HepG2 (cell line): ENCODE results near the gene MLC1. TPM values are rescaled to one million over a fixed set of nuclear protein-coding genes. Genes with fewer than 3 reads are reported as not detected.

Experiments used
- ATAC-seq: fragments of 200-7000 bp; cut with Tn5 transposase; 3 replicates; pipeline ENCODE4 v1.9.1; 2020; ENCODE audit warnings: mild to moderate bottlenecking, moderate library complexity
- BruUV-seq: library from RNA; stranded (reverse); fragments of 400-500 nt; replicated peaks from 2 replicates; lab custom pipeline; 2021; lab: Mats Ljungman, UMichigan
- CTCF ChIA-PET: fragments of 300-600 bp; formaldehyde crosslinking; extraction: SDS; loops from one replicate; lab custom pipeline; 2021; ENCODE audit warnings: low total read pairs, inconsistent platforms, low intra/inter-chr PET ratio; lab: Yijun Ruan, JAX
- POLR2A ChIA-PET: fragments of 350-600 bp; sonication (Branson Sonifier 250); formaldehyde crosslinking; loops from one replicate; lab custom pipeline; 2020; ENCODE audit warnings: antibody characterized with exemption, inconsistent platforms; lab: Yijun Ruan, JAX
- DNase-seq: peaks from one replicate; pipeline ENCODE4 v3.0.0-alpha.2; 2015; ENCODE audit warnings: low spot score
- FAIRE-seq: peaks from 3 replicates; lab custom pipeline; 2011; peaks lifted over from hg19 to GRCh38; lab: Jason Lieb, UNC
- H2AFZ ChIP-seq: one replicate; pipeline ENCODE4 v1.6.1; 2011; ENCODE audit warnings: low read length, inconsistent platforms
- H3K27ac ChIP-seq: fragments of 300-600 bp; 3 replicates; pipeline ENCODE4 v1.8.0; 2011; ENCODE audit warnings: mixed run types, mild to moderate bottlenecking, mixed read lengths, low read length, inconsistent platforms; ENCODE audit not compliant: insufficient read depth; ENCODE audit errors: extremely low read length
- H3K27me3 ChIP-seq, 2 experiments: fragments of 200-600 bp in 1 of 2; 2 replicates in 1 of 2; 3 replicates in 1 of 2; pipeline versions ENCODE4 v1.6.0 to v1.8.0; 2011; ENCODE audit warnings: low read length in 2 of 2, mild to moderate bottlenecking in 2 of 2, moderate library complexity in 2 of 2, inconsistent platforms in 1 of 2; ENCODE audit not compliant: insufficient read depth in 2 of 2, control insufficient read depth in 1 of 2
- H3K36me3 ChIP-seq, 2 experiments: fragments of 200-600 bp in 1 of 2; replicated peaks in 1 of 2; 2 replicates in 1 of 2; 3 replicates in 1 of 2; pipeline versions ENCODE4 v1.5.1 to v1.8.0; 2011; ENCODE audit warnings: low read length in 2 of 2, inconsistent platforms in 1 of 2; ENCODE audit not compliant: insufficient read depth in 2 of 2, control insufficient read depth in 1 of 2
- H3K4me1 ChIP-seq: 2 replicates; pipeline ENCODE4 v1.5.1; 2012; ENCODE audit warnings: low read length, inconsistent platforms; ENCODE audit not compliant: insufficient read depth
- H3K4me2 ChIP-seq: 2 replicates; pipeline ENCODE4 v1.6.0; 2011; ENCODE audit warnings: low read depth, low read length, inconsistent platforms
- H3K4me3 ChIP-seq, 3 experiments: fragments of 200-600 bp in 1 of 3; sonication (generic), shearing (Covaris generic) in 1 of 3; replicated peaks in 1 of 3; 2 replicates each; pipeline ENCODE4 v1.5.1; 2011 to 2016; ENCODE audit warnings: low read length in 3 of 3, inconsistent platforms in 2 of 3, low read depth in 2 of 3, mild to moderate bottlenecking in 2 of 3, control low read depth in 1 of 3, mixed read lengths in 1 of 3; ENCODE audit not compliant: insufficient read depth in 1 of 3
- H3K79me2 ChIP-seq: one replicate; pipeline ENCODE4 v1.6.1; 2011; ENCODE audit warnings: low read length, inconsistent platforms; ENCODE audit not compliant: insufficient read depth
- H3K9ac ChIP-seq: 2 replicates; pipeline ENCODE4 v1.6.0; 2011; ENCODE audit warnings: mild to moderate bottlenecking, low read depth, low read length, inconsistent platforms; ENCODE audit not compliant: insufficient read depth
- H3K9me3 ChIP-seq: 2 replicates; pipeline ENCODE4 v1.5.1; 2012; ENCODE audit warnings: mild to moderate bottlenecking, low read length
- H4K20me1 ChIP-seq: 2 replicates; pipeline ENCODE4 v1.6.0; 2011; ENCODE audit warnings: inconsistent platforms, mild to moderate bottlenecking, low read length, moderate library complexity; ENCODE audit not compliant: insufficient read depth
- CC2D1A ChIP-seq: sonication (generic); formaldehyde crosslinking; IDR thresholded peaks from 2 replicates; pipeline ENCODE4 v1.8.1; 2023; ENCODE audit warnings: mild to moderate bottlenecking, missing genetic modification reagents
- FOSL2 ChIP-seq: sonication (generic); formaldehyde crosslinking; IDR thresholded peaks from 2 replicates; pipeline ENCODE4 v1.4.0; 2020; ENCODE audit warnings: missing genetic modification reagents
- IKZF4 ChIP-seq: sonication (generic); formaldehyde crosslinking; IDR thresholded peaks from 2 replicates; pipeline ENCODE4 v1.5.1; 2020; ENCODE audit warnings: borderline replicate concordance, mild to moderate bottlenecking, low read depth, missing genetic modification reagents; ENCODE audit errors: not compliant biosample characterization
- KDM3A ChIP-seq: IDR thresholded peaks from 2 replicates; pipeline ENCODE4 v1.6.1; 2018; ENCODE audit warnings: low read depth, missing compliant biosample characterization
- MED1 ChIP-seq: sonication (generic); formaldehyde crosslinking; IDR thresholded peaks from 2 replicates; pipeline ENCODE4 v1.4.0; 2020; ENCODE audit warnings: missing genetic modification reagents
- RXRB ChIP-seq: IDR thresholded peaks from 2 replicates; pipeline ENCODE4 v1.6.1; 2016; ENCODE audit warnings: borderline replicate concordance, missing genetic modification reagents, missing compliant biosample characterization
- ZNF550 ChIP-seq: sonication (generic); formaldehyde crosslinking; IDR thresholded peaks from 2 replicates; pipeline ENCODE4 v1.4.0; 2020; ENCODE audit warnings: mild to moderate bottlenecking, missing genetic modification reagents, borderline replicate concordance
- WGBS: methylation state at CpG from one replicate; pipeline ENCODE4 v1.1.6; 2017; ENCODE audit warnings: low lambda C conversion rate; 5-methylcytosine and 5-hydroxymethylcytosine counted together
- in situ Hi-C: cut with HindIII; loops from 2 replicates; pipeline ENCODE4 v1.10.0; 2017; ENCODE audit warnings: low pct_unique_long_range_greater_than_20kb; ENCODE audit not compliant: extremely low pct_ligation_motif_present
- intact Hi-C: fragments of 100-400 bp; cut with micrococcal nuclease; formaldehyde crosslinking; loops from one replicate; pipeline ENCODE4 v1.10.0; 2022; ENCODE audit not compliant: unreplicated experiment
- polyA plus RNA-seq, 8 experiments: library from polyadenylated mRNA; depleted of rRNA in 3 of 8; stranded (reverse) in 7 of 8; unstranded in 1 of 8; fragments of >200 nt; fragmentation: Illumina TruSeq in 4 of 8; extraction: Trizol in 4 of 8; gene quantifications; 2 replicates each; pipeline versions ENCODE4 v1.2.1 to v1.2.3, GENCODE V29; 2011 to 2016; ENCODE audit warnings: low read depth in 4 of 8, missing spikeins in 1 of 8, mixed read lengths in 1 of 8; ENCODE audit not compliant: insufficient read depth in 1 of 8
- total RNA-seq, 5 experiments: library from RNA; depleted of rRNA; stranded (reverse); fragments of >200 nt; fragmentation: Illumina TruSeq; extraction: Trizol; gene quantifications; 2 replicates each; pipeline ENCODE4 v1.2.3, GENCODE V29; 2016; ENCODE audit warnings: low read depth in 1 of 5
- TF ChIP-seq, protein P1 (sequence below): IDR thresholded peaks from 2 replicates; pipeline ENCODE4 v1.6.1; 2016; ENCODE audit warnings: mild to moderate bottlenecking, missing biosample characterization, missing genetic modification reagents
- TF ChIP-seq, protein P2 (sequence below): sonication (generic); formaldehyde crosslinking; IDR thresholded peaks from 2 replicates; pipeline ENCODE4 v1.4.0; 2020; ENCODE audit warnings: missing genetic modification reagents, mild to moderate bottlenecking, borderline replicate concordance
- TF ChIP-seq, protein P3 (sequence below), 2 experiments: sonication (generic) in 1 of 2; formaldehyde crosslinking in 1 of 2; IDR thresholded peaks; 2 replicates each; pipeline versions ENCODE4 v1.4.0 to v1.6.1; 2018 to 2020; ENCODE audit warnings: missing genetic modification reagents in 2 of 2, borderline replicate concordance in 1 of 2, low read depth in 1 of 2, mild to moderate bottlenecking in 1 of 2, missing biosample characterization in 1 of 2
- TF ChIP-seq, protein P4 (sequence below): sonication (generic); formaldehyde crosslinking; IDR thresholded peaks from 2 replicates; pipeline ENCODE4 v1.8.0; 2022; ENCODE audit warnings: missing genetic modification reagents, mild to moderate bottlenecking, borderline replicate concordance

The MLC1 gene
- total and polyA plus RNA-seq, 2 of the 13 experiments (the other 11 are each of a cell fraction or from before 2014, with no cell fraction given) = not detected

DNA sequence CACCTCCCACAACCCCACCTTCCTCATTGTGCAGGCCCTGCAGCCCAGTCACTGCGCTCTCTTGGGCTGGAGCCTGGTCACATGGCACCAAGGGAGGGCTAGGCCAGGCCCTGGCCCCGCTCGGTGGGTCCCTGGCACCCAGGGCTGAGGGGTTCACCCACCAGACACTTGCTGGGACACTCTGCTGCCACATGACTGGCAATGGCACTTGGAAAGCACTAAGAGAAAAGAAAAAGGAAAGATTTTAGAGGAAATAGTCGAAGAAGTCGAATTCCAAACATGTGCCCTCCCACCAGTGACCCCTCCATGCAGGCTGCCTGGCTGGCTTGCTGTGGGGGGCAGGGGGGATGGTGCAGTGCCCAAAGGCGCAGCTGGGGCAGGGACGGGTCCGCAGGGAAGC, 14.9 kb downstream of the MLC1 start:
- Histone ChIP-seq H3K79me2 (no peaks in the 10 kb centered on the region), H3K4me3 (no peak overlapping the region), H3K27me3 (peaks cover 3 to 11% of the 10 kb centered on the region in 2 experiments; a peak in 4 of 5 replicates), H2AFZ (no peak overlapping the region), H3K4me1 (no peaks in the 10 kb centered on the region), H3K9me3 (no peaks in the 10 kb centered on the region), H3K9ac (no peak overlapping the region), H3K4me2 (no peak overlapping the region), H3K27ac (no peak overlapping the region), H4K20me1 (no peaks in the 10 kb centered on the region), H3K36me3 (no peaks in the 10 kb centered on the region)
- in situ Hi-C loops = no loop called here
- no peak for TF ChIP-seq KDM3A (CRISPR knock-in tag)
- no peak for TF ChIP-seq RXRB (CRISPR knock-in tag)
- TF ChIP-seq, protein P1, sequence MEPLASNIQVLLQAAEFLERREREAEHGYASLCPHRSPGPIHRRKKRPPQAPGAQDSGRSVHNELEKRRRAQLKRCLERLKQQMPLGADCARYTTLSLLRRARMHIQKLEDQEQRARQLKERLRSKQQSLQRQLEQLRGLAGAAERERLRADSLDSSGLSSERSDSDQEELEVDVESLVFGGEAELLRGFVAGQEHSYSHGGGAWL (CRISPR knock-in tag) = no peak
- TF ChIP-seq, protein P2, sequence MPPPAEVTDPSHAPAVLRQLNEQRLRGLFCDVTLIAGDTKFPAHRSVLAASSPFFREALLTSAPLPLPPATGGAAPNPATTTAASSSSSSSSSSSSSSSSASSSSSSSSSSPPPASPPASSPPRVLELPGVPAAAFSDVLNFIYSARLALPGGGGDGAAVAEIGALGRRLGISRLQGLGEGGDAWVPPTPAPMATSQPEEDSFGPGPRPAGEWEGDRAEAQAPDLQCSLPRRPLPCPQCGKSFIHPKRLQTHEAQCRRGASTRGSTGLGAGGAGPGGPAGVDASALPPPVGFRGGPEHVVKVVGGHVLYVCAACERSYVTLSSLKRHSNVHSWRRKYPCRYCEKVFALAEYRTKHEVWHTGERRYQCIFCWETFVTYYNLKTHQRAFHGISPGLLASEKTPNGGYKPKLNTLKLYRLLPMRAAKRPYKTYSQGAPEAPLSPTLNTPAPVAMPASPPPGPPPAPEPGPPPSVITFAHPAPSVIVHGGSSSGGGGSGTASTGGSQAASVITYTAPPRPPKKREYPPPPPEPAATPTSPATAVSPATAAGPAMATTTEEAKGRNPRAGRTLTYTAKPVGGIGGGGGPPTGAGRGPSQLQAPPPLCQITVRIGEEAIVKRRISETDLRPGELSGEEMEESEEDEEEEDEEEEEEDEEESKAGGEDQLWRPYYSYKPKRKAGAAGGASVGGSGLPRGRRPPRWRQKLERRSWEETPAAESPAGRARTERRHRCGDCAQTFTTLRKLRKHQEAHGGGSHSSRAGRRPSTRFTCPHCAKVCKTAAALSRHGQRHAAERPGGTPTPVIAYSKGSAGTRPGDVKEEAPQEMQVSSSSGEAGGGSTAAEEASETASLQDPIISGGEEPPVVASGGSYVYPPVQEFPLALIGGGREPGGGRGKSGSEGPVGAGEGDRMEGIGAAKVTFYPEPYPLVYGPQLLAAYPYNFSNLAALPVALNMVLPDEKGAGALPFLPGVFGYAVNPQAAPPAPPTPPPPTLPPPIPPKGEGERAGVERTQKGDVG (CRISPR knock-in tag) = no peak
- POLR2A ChIA-PET = no interaction called here
- no TSS peak for BruUV-seq
- no peak for ATAC-seq
- CTCF ChIA-PET = no interaction called here
- FAIRE-seq = no peak
- no peak for DNase-seq
- intact Hi-C loops = no loop called here
- 32% methylated on average over 8 of the region's 8 CpGs for WGBS

DNA sequence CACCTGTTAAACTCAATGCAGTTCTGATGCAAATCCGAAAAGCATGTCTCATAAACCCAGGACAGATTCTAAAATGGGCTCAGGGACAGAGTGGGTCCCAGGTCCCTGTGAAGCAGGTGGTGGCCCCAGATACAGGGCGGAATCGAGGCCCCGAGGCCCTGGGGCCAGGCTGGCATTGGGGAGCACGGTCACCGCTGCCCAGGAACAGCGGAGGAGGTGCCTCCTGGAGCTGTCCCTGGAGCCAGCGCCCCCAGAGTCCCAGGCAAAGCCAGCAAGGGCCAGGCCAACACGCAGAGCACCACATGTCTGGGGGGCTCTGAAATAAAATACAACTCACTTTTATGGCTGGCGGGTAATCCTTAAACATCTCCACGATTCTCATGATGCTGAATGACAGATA, 17.1 kb downstream of the MLC1 start:
- no peak for FAIRE-seq
- Histone ChIP-seq H3K79me2 (no peaks in the 10 kb centered on the region), H3K9me3 (no peaks in the 10 kb centered on the region), H3K9ac (no peak overlapping the region), H3K4me2 (no peak overlapping the region), H3K4me3 (no peak overlapping the region), H3K27me3 (peaks cover 2 to 19% of the 10 kb centered on the region in 2 experiments; a peak in 4 of 5 replicates), H3K36me3 (no peaks in the 10 kb centered on the region), H4K20me1 (no peaks in the 10 kb centered on the region), H3K27ac (no peak overlapping the region), H3K4me1 (no peaks in the 10 kb centered on the region), H2AFZ (no peak overlapping the region)
- no TSS peak for BruUV-seq
- ChIA-PET POLR2A (no interaction called here), CTCF (no interaction called here)
- DNase-seq = no peak
- ATAC-seq = no peak
- in situ Hi-C loops (no loop called here), intact Hi-C loops (no loop called here)
- TF ChIP-seq FOSL2 (CRISPR knock-in tag) (no peak), MED1 (CRISPR knock-in tag) (no peak), ZNF550 (CRISPR knock-in tag) (no peak), CC2D1A (CRISPR knock-in tag) (no peak), IKZF4 (no peak)
- TF ChIP-seq, protein P3, sequence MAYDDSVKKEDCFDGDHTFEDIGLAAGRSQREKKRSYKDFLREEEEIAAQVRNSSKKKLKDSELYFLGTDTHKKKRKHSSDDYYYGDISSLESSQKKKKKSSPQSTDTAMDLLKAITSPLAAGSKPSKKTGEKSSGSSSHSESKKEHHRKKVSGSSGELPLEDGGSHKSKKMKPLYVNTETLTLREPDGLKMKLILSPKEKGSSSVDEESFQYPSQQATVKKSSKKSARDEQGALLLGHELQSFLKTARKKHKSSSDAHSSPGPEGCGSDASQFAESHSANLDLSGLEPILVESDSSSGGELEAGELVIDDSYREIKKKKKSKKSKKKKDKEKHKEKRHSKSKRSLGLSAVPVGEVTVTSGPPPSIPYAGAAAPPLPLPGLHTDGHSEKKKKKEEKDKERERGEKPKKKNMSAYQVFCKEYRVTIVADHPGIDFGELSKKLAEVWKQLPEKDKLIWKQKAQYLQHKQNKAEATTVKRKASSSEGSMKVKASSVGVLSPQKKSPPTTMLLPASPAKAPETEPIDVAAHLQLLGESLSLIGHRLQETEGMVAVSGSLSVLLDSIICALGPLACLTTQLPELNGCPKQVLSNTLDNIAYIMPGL (CRISPR knock-in tag; IDR thresholded peaks at IDR 0.05; ENCODE audit: borderline replicate concordance in 1 of 2, low read depth in 1 of 2) = no peak
- TF ChIP-seq, protein P4, sequence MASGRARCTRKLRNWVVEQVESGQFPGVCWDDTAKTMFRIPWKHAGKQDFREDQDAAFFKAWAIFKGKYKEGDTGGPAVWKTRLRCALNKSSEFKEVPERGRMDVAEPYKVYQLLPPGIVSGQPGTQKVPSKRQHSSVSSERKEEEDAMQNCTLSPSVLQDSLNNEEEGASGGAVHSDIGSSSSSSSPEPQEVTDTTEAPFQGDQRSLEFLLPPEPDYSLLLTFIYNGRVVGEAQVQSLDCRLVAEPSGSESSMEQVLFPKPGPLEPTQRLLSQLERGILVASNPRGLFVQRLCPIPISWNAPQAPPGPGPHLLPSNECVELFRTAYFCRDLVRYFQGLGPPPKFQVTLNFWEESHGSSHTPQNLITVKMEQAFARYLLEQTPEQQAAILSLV (CRISPR knock-in tag) = no peak
- WGBS = 31% methylated on average over 4 of the region's 11 CpGs
